Measurements from ENCODE around the gene KLHL40.
"Not testable (repeated sequence)": the region's sequence is repeated elsewhere in the genome, so short reads cannot be mapped to it uniquely, and the experiment has no call there.

KLHL40 gene

GRCh38 chr3:42718338-42718737, 33.0 kb downstream of the KLHL40 start:
- TF ChIP-seq CTCF (conservative IDR thresholded peaks at IDR 0.05; ENCODE audit: low read depth, low read length) = no peak
- DNase-seq (ENCODE audit: low read depth) = no peak
- no peak overlapping the region for H3K4me3 ChIP-seq (ENCODE audit: low read depth, low read length)

GRCh38 chr3:42719002-42719401, 33.7 kb downstream of the KLHL40 start:
- DNase-seq (ENCODE audit: low read depth) = no peak
- no peak for TF ChIP-seq CTCF (conservative IDR thresholded peaks at IDR 0.05; ENCODE audit: low read depth, low read length)
- no peak overlapping the region for H3K4me3 ChIP-seq (ENCODE audit: low read depth, low read length)

GRCh38 chr3:42720126-42720525, 34.8 kb downstream of the KLHL40 start:
- no peak for DNase-seq (ENCODE audit: low read depth)
- H3K4me3 ChIP-seq (ENCODE audit: low read depth, low read length) = no peak overlapping the region

GRCh38 chr3:42721690-42722089, 36.4 kb downstream of the KLHL40 start:
- DNase-seq (ENCODE audit: low read depth) = no peak
- H3K4me3 ChIP-seq (ENCODE audit: low read depth, low read length) = no peak overlapping the region
- TF ChIP-seq CTCF (conservative IDR thresholded peaks at IDR 0.05; ENCODE audit: low read depth, low read length) = no peak

More at GRCh38 chr3:42720126-42720525, 34.8 kb downstream of the KLHL40 start:
- TF ChIP-seq CTCF (conservative IDR thresholded peaks at IDR 0.05; ENCODE audit: low read depth, low read length) = no peak

- not testable (repeated sequence) for DNase-seq (ENCODE audit: low read depth); H3K4me3 ChIP-seq (ENCODE audit: low read depth, low read length)
Observed at GRCh38 chr3:42722442-42722841, 37.1 kb downstream of the KLHL40 start.

GRCh38 chr3:42723219-42723618, 37.9 kb downstream of the KLHL40 start:
- no peak for DNase-seq (ENCODE audit: low read depth)
- TF ChIP-seq CTCF (conservative IDR thresholded peaks at IDR 0.05; ENCODE audit: low read depth, low read length) = no peak
- no peak overlapping the region for H3K4me3 ChIP-seq (ENCODE audit: low read depth, low read length)

GRCh38 chr3:42725454-42725853, 40.1 kb downstream of the KLHL40 start:
- TF ChIP-seq CTCF (conservative IDR thresholded peaks at IDR 0.05; ENCODE audit: low read depth, low read length) = no peak
- DNase-seq (ENCODE audit: low read depth) = no peak

GRCh38 chr3:42728056-42728455, 42.7 kb downstream of the KLHL40 start:
- no peak for TF ChIP-seq CTCF (conservative IDR thresholded peaks at IDR 0.05; ENCODE audit: low read depth, low read length)

More at GRCh38 chr3:42725454-42725853, 40.1 kb downstream of the KLHL40 start:
- H3K4me3 ChIP-seq (ENCODE audit: low read depth, low read length) = no peak overlapping the region

More at GRCh38 chr3:42728056-42728455, 42.7 kb downstream of the KLHL40 start:
- no peak overlapping the region for H3K4me3 ChIP-seq (ENCODE audit: low read depth, low read length)
- DNase-seq (ENCODE audit: low read depth) = no peak

All from choroid plexus epithelial cell (primary cell).